ENCODE results near the gene PKLR. TPM values are rescaled to one million over a fixed set of nuclear protein-coding genes. Genes with fewer than 3 reads are reported as not detected.

Gene PKLR
- total RNA-seq, 2 donors from 2014 or later = not detected

- Histone ChIP-seq H3K27ac (no peak overlapping the region), H3K4me3 (no peak overlapping the region), H3K9me3 (no peaks in the 10 kb centered on the region), H3K27me3 (replicated peaks; ENCODE audit: insufficient read depth) (no peaks in the 10 kb centered on the region), H3K4me1 (ENCODE audit: control insufficient read depth in 1 of 2, low read depth in 2 of 2) (peaks cover 3 to 19% of the 10 kb centered on the region in 2 donors), H3K36me3 (peaks cover 4% of the 10 kb centered on the region)
- DNase-seq (ENCODE audit: low spot score) (no peak), ATAC-seq (ENCODE audit: insufficient number of reproducible peaks, low FRiP score, low read depth) (no peak)
- TF ChIP-seq CTCF (IDR thresholded peaks at IDR 0.05) = no peak
Observed at GRCh38 chr1:155313261-155313660, 12.0 kb upstream of the PKLR start.

GRCh38 chr1:155309423-155310021, 8.3 kb upstream of the PKLR start:
- ATAC-seq (ENCODE audit: insufficient number of reproducible peaks, low FRiP score, low read depth) = no peak
- TF ChIP-seq CTCF (IDR thresholded peaks at IDR 0.05) = no peak

DNA sequence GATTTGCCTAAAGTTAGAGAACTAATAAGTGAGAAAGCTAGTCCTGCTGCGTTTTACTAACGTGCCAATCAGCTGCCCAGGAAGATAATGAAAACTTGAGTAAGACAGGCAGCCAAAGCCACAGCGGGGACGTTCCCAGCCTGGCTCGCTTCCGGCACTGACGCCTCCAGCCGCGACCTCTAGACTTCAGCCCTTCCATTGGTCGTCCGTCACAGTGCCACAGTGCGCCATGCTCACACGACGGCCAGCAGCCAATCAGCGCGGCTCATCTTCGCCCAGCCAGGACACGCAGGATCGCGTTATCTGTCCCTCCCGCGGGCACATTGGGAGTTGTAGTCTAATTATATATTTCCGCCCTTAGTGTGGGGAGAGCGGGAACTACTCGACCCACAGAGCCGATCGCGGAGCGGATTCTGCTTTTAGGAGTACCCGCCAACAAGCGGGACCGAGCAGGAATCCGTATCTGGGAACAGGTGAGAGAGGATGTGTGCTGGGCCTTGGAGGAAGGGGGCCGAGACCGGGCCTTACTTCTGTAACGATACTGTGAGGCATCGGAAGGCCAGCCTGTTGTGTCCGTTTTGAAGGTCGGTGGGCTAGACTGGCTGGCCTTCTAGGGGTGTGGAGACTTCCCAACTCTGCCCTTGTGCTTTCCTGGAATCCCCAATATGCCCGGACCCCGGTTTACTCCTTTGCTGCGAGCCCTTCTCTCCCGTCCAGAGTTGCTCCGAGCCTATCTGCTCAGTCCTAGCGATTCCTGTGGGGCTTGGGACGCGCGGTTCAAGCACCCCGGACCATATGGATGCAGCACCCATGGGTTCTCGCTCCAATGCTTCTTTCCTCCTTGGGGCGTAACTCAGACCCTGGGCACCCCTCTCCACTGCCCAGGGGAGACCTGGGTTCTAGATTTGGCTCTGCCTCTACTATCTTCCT, 7.5 kb upstream of the PKLR start, which contains the start of gene FDPS:
Gene FDPS, plus strand, starts transcription at position 374 of the 930 bp plus-strand sequence. CDS start 924 bp downstream, outside the sequence.
- H3K27ac ChIP-seq = peak within 1 kb of the TSS; percentile 76 to 91
- peak; percentile 37 for TF ChIP-seq CTCF (IDR thresholded peaks at IDR 0.05)
- peaks cover 4% of the 10 kb centered on the region for H3K36me3 ChIP-seq
- H3K4me3 ChIP-seq = peak within 1 kb of the TSS; percentile 89
- no peaks in the 10 kb centered on the region for H3K27me3 ChIP-seq (replicated peaks; ENCODE audit: insufficient read depth)
- H3K9me3 ChIP-seq = no peaks in the 10 kb centered on the region
- peak; percentile 94 for DNase-seq (ENCODE audit: low spot score)
- H3K4me1 ChIP-seq (ENCODE audit: control insufficient read depth in 1 of 2, low read depth in 2 of 2) = peaks cover 3 to 25% of the 10 kb centered on the region in 2 donors
- ATAC-seq (ENCODE audit: insufficient number of reproducible peaks, low FRiP score, low read depth) = peak; percentile 95

More at GRCh38 chr1:155309423-155310021, 8.3 kb upstream of the PKLR start:
- Histone ChIP-seq H3K4me1 (ENCODE audit: control insufficient read depth in 1 of 2, low read depth in 2 of 2) (peaks cover 3 to 25% of the 10 kb centered on the region in 2 donors), H3K36me3 (peaks cover 4% of the 10 kb centered on the region), H3K27me3 (replicated peaks; ENCODE audit: insufficient read depth) (no peaks in the 10 kb centered on the region), H3K9me3 (no peaks in the 10 kb centered on the region), H3K4me3 (peak overlapping the region; percentile 89), H3K27ac (peak overlapping the region; percentile 76 to 91)
- no peak for DNase-seq (ENCODE audit: low spot score)

DNA sequence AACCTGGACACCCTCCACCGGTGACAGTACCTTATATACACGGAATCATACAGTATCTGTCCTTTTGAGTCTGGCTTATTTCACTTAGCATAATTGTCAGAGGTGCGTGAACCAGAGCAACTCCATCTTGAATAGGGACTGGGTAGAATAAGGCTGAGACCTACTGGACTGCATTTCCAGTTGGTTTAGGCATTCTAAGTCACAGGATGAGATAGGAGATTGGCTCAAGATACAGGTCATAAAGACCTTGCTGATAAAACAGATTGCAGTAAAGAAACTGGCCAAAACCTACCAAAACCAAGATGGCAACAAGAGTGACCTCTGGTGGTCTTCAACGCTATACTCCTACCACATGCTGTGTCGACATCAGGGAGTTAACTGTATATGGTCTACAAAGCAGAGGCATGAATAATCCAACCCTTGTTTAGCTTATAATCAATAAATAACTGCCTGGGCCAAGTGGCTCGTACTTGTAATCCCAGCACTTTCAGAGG, 6.1 kb upstream of the PKLR start:
- Histone ChIP-seq H3K36me3 (no peaks in the 10 kb centered on the region), H3K4me3 (no peak overlapping the region), H3K9me3 (no peaks in the 10 kb centered on the region), H3K4me1 (ENCODE audit: control insufficient read depth in 1 of 2, low read depth in 2 of 2) (peaks cover 3 to 25% of the 10 kb centered on the region in 2 donors), H3K27ac (no peak overlapping the region), H3K27me3 (replicated peaks; ENCODE audit: insufficient read depth) (no peaks in the 10 kb centered on the region)
- DNase-seq (ENCODE audit: low spot score) (no peak), ATAC-seq (ENCODE audit: insufficient number of reproducible peaks, low FRiP score, low read depth) (no peak)
- TF ChIP-seq CTCF (IDR thresholded peaks at IDR 0.05) = peak; percentile 16

GRCh38 chr1:155305881-155306391, 4.7 kb upstream of the PKLR start:
- Histone ChIP-seq H3K27ac (no peak overlapping the region), H3K27me3 (replicated peaks; ENCODE audit: insufficient read depth) (no peaks in the 10 kb centered on the region), H3K9me3 (no peaks in the 10 kb centered on the region), H3K4me3 (no peak overlapping the region), H3K4me1 (ENCODE audit: control insufficient read depth in 1 of 2, low read depth in 2 of 2) (peaks cover 3 to 25% of the 10 kb centered on the region in 2 donors), H3K36me3 (no peaks in the 10 kb centered on the region)
- DNase-seq (ENCODE audit: low spot score) (no peak), ATAC-seq (ENCODE audit: insufficient number of reproducible peaks, low FRiP score, low read depth) (no peak)
- no peak for TF ChIP-seq CTCF (IDR thresholded peaks at IDR 0.05)
